ENCODE results near the gene CNTNAP2. TPM values are rescaled to one million over a fixed set of nuclear protein-coding genes. Genes with fewer than 3 reads are reported as not detected.

CNTNAP2 gene
- total and polyA plus RNA-seq, 2 of the 4 experiments (the other 2 are of a cell fraction), result not detected

GRCh38 chr7:146626912-146627311 lies 510.3 kb downstream of the CNTNAP2 start:
- H3K4me3 ChIP-seq (ENCODE audit: insufficient read depth, low read depth, low read length), result no peak overlapping the region
- H4K20me1 ChIP-seq (ENCODE audit: insufficient read depth, low read length), result no peaks in the 10 kb centered on the region
- no peak overlapping the region for H3K56ac ChIP-seq (ENCODE audit: extremely low read depth, insufficient read depth, low read length)
- no peak overlapping the region for H3K18ac ChIP-seq (ENCODE audit: low read depth, low read length)
- ATAC-seq (ENCODE audit: low read depth) (no peak), DNase-seq (no peak)
- H4K5ac ChIP-seq (ENCODE audit: low read depth, low read length), result no peak overlapping the region
- no peak overlapping the region for H2AK5ac ChIP-seq (ENCODE audit: low read depth, low read length)
- intact Hi-C loops (cut with micrococcal nuclease), result no loop called here
- H2AFZ ChIP-seq (replicated peaks; ENCODE audit: low read length, poor library complexity), result no peak overlapping the region
- H3K9me1 ChIP-seq (ENCODE audit: insufficient read depth, low read length), result no peaks in the 10 kb centered on the region
- no peak overlapping the region for H2BK15ac ChIP-seq (ENCODE audit: low read depth, low read length)
- no peaks in the 10 kb centered on the region for H3K36me3 ChIP-seq (ENCODE audit: control insufficient read depth, insufficient read depth, low read length)
- no peaks in the 10 kb centered on the region for H3K79me1 ChIP-seq (ENCODE audit: low read depth in 1 of 2, low read length in 2 of 2)
- TF ChIP-seq CEBPB (IDR thresholded peaks at IDR 0.05; ENCODE audit: low read depth, low read length) (no peak), POLR2A (IDR thresholded peaks at IDR 0.05; ENCODE audit: low read depth, low read length) (no peak), USF2 (IDR thresholded peaks at IDR 0.05; ENCODE audit: low read depth, low read length) (no peak), MAFK (IDR thresholded peaks at IDR 0.05; ENCODE audit: low read depth, low read length) (no peak), FOS (IDR thresholded peaks at IDR 0.05; ENCODE audit: low read depth, low read length) (no peak)
- TF ChIP-seq, protein P1, sequence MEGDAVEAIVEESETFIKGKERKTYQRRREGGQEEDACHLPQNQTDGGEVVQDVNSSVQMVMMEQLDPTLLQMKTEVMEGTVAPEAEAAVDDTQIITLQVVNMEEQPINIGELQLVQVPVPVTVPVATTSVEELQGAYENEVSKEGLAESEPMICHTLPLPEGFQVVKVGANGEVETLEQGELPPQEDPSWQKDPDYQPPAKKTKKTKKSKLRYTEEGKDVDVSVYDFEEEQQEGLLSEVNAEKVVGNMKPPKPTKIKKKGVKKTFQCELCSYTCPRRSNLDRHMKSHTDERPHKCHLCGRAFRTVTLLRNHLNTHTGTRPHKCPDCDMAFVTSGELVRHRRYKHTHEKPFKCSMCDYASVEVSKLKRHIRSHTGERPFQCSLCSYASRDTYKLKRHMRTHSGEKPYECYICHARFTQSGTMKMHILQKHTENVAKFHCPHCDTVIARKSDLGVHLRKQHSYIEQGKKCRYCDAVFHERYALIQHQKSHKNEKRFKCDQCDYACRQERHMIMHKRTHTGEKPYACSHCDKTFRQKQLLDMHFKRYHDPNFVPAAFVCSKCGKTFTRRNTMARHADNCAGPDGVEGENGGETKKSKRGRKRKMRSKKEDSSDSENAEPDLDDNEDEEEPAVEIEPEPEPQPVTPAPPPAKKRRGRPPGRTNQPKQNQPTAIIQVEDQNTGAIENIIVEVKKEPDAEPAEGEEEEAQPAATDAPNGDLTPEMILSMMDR (conservative IDR thresholded peaks at IDR 0.05; ENCODE audit: low read depth, low read length), result no peak
- CTCF ChIA-PET, result no interaction called here
- H2AK9ac ChIP-seq (replicated peaks; ENCODE audit: low read depth, low read length, poor library complexity), result no peak overlapping the region
- no peak overlapping the region for H2BK120ac ChIP-seq (ENCODE audit: low read depth, low read length)
- H2BK20ac ChIP-seq (ENCODE audit: low read depth, low read length), result no peak overlapping the region
- H3K9ac ChIP-seq (ENCODE audit: low read depth, low read length), result no peak overlapping the region
- H3K4me1 ChIP-seq (ENCODE audit: control insufficient read depth, insufficient read depth, low read length), result no peaks in the 10 kb centered on the region
- no peaks in the 10 kb centered on the region for H3K9me3 ChIP-seq (ENCODE audit: control insufficient read depth, insufficient read depth, low read length)
- H4K8ac ChIP-seq (ENCODE audit: low read depth in 2 of 2, low read length in 2 of 2), result no peak overlapping the region
- no peaks in the 10 kb centered on the region for H3K27me3 ChIP-seq (ENCODE audit: control insufficient read depth, insufficient read depth, low read length)
- no TSS peak for BruUV-seq (replicated peaks)
- dilution Hi-C loops (cut with HindIII; ENCODE audit: low sequenced_read_pairs, unreplicated experiment), result no loop called here
- no peak overlapping the region for H2BK5ac ChIP-seq (ENCODE audit: low read depth, low read length, poor library complexity, severe bottlenecking)
- WGBS, 2 experiments (ENCODE audit: extremely low coverage in 2 of 2, insufficient read length in 1 of 2), result no CpG with 5 or more reads among the region's 1 CpG
- H3K4ac ChIP-seq (ENCODE audit: low read depth, low read length), result no peak overlapping the region
- in situ Hi-C loops (cut with MboI; ENCODE audit: low sequenced_read_pairs), result no loop called here
- POLR2A ChIA-PET (ENCODE audit: unreplicated experiment), result no interaction called here
- H4K91ac ChIP-seq (ENCODE audit: insufficient read depth, low read depth, low read length), result no peak overlapping the region
- no peak overlapping the region for H3K23ac ChIP-seq (ENCODE audit: low read depth, low read length)
- H3K27ac ChIP-seq (ENCODE audit: insufficient read depth, low read length), result no peak overlapping the region
- no peak overlapping the region for H3K4me2 ChIP-seq (ENCODE audit: low read depth, low read length)
- H3K14ac ChIP-seq (replicated peaks; ENCODE audit: low read depth, low read length), result no peak overlapping the region
